Measurements from ENCODE around the gene OSBPL5. TPM values are rescaled to one million over a fixed set of nuclear protein-coding genes. Genes with fewer than 3 reads are reported as not detected.

The OSBPL5 gene
- 1.6 and 3.4 TPM in 2 replicates for total RNA-seq

- intact Hi-C loops (cut with micrococcal nuclease): no loop called here
These were observed at the start of gene OSBPL5 for GRCh38 chr11:3165152-3165705. TSS of gene OSBPL5 (minus strand) at chr11:3165310. CDS start at chr11:3129148, 36,162 bp downstream.

GRCh38 chr11:3214420-3214699, 49.2 kb upstream of the OSBPL5 start:
- intact Hi-C loops (cut with micrococcal nuclease): no loop called here

GRCh38 chr11:3213659-3214419, 48.7 kb upstream of the OSBPL5 start:
- intact Hi-C loops (cut with micrococcal nuclease): no loop called here

GRCh38 chr11:3208272-3208671, 43.2 kb upstream of the OSBPL5 start:
- intact Hi-C loops (cut with micrococcal nuclease): no loop called here

GRCh38 chr11:3207526-3208189, 42.5 kb upstream of the OSBPL5 start:
- intact Hi-C loops (cut with micrococcal nuclease): no loop called here

GRCh38 chr11:3206922-3207204, 41.8 kb upstream of the OSBPL5 start:
- intact Hi-C loops (cut with micrococcal nuclease): no loop called here

- intact Hi-C loops (cut with micrococcal nuclease): no loop called here
These were observed 41.2 kb upstream of the OSBPL5 start for GRCh38 chr11:3206156-3206921.

- intact Hi-C loops (cut with micrococcal nuclease): no loop called here
These were observed 40.4 kb upstream of the OSBPL5 start for GRCh38 chr11:3205261-3206155.

GRCh38 chr11:3204141-3205015, 39.3 kb upstream of the OSBPL5 start:
- intact Hi-C loops (cut with micrococcal nuclease): no loop called here

- intact Hi-C loops (cut with micrococcal nuclease): no loop called here
These were observed 38.3 kb upstream of the OSBPL5 start for GRCh38 chr11:3203221-3204043.

- intact Hi-C loops (cut with micrococcal nuclease): no loop called here
These were observed 37.6 kb upstream of the OSBPL5 start for GRCh38 chr11:3202759-3203158.

- intact Hi-C loops (cut with micrococcal nuclease): no loop called here
These were observed 37.2 kb upstream of the OSBPL5 start for GRCh38 chr11:3202305-3202704.

- intact Hi-C loops (cut with micrococcal nuclease): no loop called here
These were observed 36.6 kb upstream of the OSBPL5 start for GRCh38 chr11:3201677-3202181.

- intact Hi-C loops (cut with micrococcal nuclease): no loop called here
These were observed 36.0 kb upstream of the OSBPL5 start for GRCh38 chr11:3201112-3201581.

GRCh38 chr11:3200388-3201111, 35.4 kb upstream of the OSBPL5 start:
- intact Hi-C loops (cut with micrococcal nuclease): no loop called here

GRCh38 chr11:3199537-3200295, 34.6 kb upstream of the OSBPL5 start:
- intact Hi-C loops (cut with micrococcal nuclease): no loop called here

GRCh38 chr11:3198815-3199214, 33.7 kb upstream of the OSBPL5 start:
- intact Hi-C loops (cut with micrococcal nuclease): no loop called here
